ENCODE measurements around the gene TGFBR2. TPM values are rescaled to one million over a fixed set of nuclear protein-coding genes. Genes with fewer than 3 reads are reported as not detected.

TGFBR2 gene
- polyA plus RNA-seq, 1 of the 3 experiments (the other 2 are of a cell fraction): 48.3 TPM

DNA sequence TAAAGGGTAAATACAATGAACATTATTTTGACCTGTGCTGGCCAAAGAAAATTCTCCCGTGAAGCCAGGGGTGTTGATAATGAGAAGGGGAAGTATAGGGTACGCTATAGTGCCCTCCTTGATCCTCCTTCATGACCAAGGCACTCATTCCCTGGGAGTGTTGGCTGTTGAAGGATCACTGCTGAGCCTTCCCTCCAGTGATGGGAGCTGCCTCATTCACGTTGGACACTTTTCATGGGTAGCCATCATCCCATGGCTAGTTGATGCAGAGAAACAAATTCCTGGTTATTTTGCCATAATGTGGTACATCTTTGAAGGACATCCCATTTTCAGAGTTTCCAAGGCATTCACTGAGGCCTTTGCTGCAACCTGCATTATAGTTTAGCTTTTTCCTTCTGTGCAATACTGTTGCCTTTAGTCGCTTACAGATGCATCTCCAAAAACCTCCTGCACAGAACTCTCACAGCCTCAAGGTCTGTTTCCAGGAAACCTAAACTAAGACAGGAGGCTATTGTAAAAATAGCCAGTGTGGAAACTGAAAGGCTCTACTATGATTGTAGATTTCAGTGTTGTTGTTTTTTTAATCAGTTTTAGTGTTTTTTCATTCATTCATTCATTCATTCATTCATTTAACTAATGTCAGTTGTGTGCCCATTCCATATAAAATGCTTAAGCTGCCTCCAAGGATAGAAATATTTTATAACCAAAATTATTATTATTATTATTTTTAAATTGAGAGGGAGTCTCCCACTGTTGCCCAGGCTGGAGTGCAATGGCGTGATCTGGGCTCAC lies 40.8 kb downstream of the TGFBR2 start (continued):
- TF ChIP-seq TAF1 (IDR thresholded peaks at IDR 0.05; ENCODE audit: borderline replicate concordance, low read depth, low read length): no peak
- TF ChIP-seq, protein P1, sequence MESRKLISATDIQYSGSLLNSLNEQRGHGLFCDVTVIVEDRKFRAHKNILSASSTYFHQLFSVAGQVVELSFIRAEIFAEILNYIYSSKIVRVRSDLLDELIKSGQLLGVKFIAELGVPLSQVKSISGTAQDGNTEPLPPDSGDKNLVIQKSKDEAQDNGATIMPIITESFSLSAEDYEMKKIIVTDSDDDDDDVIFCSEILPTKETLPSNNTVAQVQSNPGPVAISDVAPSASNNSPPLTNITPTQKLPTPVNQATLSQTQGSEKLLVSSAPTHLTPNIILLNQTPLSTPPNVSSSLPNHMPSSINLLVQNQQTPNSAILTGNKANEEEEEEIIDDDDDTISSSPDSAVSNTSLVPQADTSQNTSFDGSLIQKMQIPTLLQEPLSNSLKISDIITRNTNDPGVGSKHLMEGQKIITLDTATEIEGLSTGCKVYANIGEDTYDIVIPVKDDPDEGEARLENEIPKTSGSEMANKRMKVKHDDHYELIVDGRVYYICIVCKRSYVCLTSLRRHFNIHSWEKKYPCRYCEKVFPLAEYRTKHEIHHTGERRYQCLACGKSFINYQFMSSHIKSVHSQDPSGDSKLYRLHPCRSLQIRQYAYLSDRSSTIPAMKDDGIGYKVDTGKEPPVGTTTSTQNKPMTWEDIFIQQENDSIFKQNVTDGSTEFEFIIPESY (IDR thresholded peaks at IDR 0.05; ENCODE audit: borderline replicate concordance, low read depth): no peak
- TF ChIP-seq JUND (IDR thresholded peaks at IDR 0.05): no peak
- no peak for TF ChIP-seq RAD21 (IDR thresholded peaks at IDR 0.05; ENCODE audit: low read length)
- TF ChIP-seq, protein P2, sequence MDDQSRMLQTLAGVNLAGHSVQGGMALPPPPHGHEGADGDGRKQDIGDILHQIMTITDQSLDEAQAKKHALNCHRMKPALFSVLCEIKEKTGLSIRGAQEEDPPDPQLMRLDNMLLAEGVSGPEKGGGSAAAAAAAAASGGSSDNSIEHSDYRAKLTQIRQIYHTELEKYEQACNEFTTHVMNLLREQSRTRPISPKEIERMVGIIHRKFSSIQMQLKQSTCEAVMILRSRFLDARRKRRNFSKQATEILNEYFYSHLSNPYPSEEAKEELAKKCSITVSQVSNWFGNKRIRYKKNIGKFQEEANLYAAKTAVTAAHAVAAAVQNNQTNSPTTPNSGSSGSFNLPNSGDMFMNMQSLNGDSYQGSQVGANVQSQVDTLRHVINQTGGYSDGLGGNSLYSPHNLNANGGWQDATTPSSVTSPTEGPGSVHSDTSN (IDR thresholded peaks at IDR 0.05): no peak

DNA sequence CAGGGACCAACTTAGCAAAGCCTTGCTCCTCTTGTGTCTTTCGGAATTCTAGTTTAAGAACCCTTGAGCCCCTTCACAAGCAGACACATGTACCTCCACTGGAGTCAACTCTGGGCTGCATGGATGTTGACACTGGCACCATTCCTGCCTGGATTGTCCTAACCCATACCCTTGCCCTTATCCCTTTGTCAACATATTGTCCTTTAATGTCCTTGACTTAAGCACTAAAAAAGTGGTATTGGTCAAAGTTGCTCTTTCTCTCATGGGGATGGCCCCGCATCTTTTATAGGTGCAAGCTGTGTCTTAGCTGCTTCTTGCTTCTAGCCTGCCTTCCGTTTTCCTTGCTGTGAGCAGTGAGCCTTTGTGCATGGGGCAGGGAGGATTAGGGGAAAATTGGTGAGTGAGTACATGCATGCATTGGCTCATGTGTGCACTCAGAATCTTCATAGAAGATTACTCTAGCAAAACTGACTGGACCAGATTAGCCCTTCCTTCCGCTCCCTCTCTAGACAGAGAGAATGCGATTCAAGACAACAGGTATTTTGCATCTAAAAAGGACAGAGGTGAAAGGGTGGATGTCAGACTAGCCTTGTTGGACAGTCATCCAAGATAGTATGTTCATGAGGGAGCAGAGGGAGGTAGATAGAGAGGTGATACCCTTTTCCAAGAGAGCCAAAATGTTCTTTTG lies 42.4 kb downstream of the TGFBR2 start:
- peaks cover 0 to 25% of the 10 kb centered on the region in 2 experiments; a peak in 2 of 4 replicates for H3K4me1 ChIP-seq (ENCODE audit: control insufficient read depth in 1 of 2, insufficient read depth in 2 of 2, low read depth in 1 of 2, low read length in 1 of 2)
- H3K9me3 ChIP-seq: no peaks in the 10 kb centered on the region
- TF ChIP-seq RAD21 (IDR thresholded peaks at IDR 0.05; ENCODE audit: low read length): no peak
- TF ChIP-seq TEAD4 (IDR thresholded peaks at IDR 0.05; ENCODE audit: borderline replicate concordance, insufficient read depth): no peak
- no peak for TF ChIP-seq TAF1 (IDR thresholded peaks at IDR 0.05; ENCODE audit: borderline replicate concordance, low read depth, low read length)
- no peak for TF ChIP-seq EP300 (IDR thresholded peaks at IDR 0.05; ENCODE audit: borderline replicate concordance in 1 of 2, low read depth in 1 of 2, low read length in 1 of 2)
- TF ChIP-seq EZH2phosphoT487 (IDR thresholded peaks at IDR 0.05; ENCODE audit: borderline replicate concordance, low read depth): no peak
- TF ChIP-seq FOSL2 (IDR thresholded peaks at IDR 0.05; ENCODE audit: borderline replicate concordance, low read depth): no peak
- TF ChIP-seq YY1 (IDR thresholded peaks at IDR 0.05; ENCODE audit: low read depth): no peak
- TF ChIP-seq, protein P3, sequence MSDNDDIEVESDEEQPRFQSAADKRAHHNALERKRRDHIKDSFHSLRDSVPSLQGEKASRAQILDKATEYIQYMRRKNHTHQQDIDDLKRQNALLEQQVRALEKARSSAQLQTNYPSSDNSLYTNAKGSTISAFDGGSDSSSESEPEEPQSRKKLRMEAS (IDR thresholded peaks at IDR 0.05; ENCODE audit: low read depth): no peak
- no peak for TF ChIP-seq RFX5 (IDR thresholded peaks at IDR 0.05; ENCODE audit: low read length)
- TF ChIP-seq MEF2A (IDR thresholded peaks at IDR 0.05; ENCODE audit: borderline replicate concordance, low read depth): no peak
- TF ChIP-seq POLR2AphosphoS5 (IDR thresholded peaks at IDR 0.05; ENCODE audit: low read depth, low read length): no peak
- TF ChIP-seq FOXJ3 (CRISPR knock-in tag; IDR thresholded peaks at IDR 0.05): no peak
- no peak for TF ChIP-seq MXI1 (IDR thresholded peaks at IDR 0.05; ENCODE audit: low read depth, low read length)
- TF ChIP-seq RXRA (IDR thresholded peaks at IDR 0.05; ENCODE audit: borderline replicate concordance, low read depth): no peak
- no peak for TF ChIP-seq TCF12 (IDR thresholded peaks at IDR 0.05)
- no peak for TF ChIP-seq GATA2 (CRISPR knock-in tag; IDR thresholded peaks at IDR 0.05)
- TF ChIP-seq RCOR1 (IDR thresholded peaks at IDR 0.05; ENCODE audit: low read length): no peak
- TF ChIP-seq, protein P4, sequence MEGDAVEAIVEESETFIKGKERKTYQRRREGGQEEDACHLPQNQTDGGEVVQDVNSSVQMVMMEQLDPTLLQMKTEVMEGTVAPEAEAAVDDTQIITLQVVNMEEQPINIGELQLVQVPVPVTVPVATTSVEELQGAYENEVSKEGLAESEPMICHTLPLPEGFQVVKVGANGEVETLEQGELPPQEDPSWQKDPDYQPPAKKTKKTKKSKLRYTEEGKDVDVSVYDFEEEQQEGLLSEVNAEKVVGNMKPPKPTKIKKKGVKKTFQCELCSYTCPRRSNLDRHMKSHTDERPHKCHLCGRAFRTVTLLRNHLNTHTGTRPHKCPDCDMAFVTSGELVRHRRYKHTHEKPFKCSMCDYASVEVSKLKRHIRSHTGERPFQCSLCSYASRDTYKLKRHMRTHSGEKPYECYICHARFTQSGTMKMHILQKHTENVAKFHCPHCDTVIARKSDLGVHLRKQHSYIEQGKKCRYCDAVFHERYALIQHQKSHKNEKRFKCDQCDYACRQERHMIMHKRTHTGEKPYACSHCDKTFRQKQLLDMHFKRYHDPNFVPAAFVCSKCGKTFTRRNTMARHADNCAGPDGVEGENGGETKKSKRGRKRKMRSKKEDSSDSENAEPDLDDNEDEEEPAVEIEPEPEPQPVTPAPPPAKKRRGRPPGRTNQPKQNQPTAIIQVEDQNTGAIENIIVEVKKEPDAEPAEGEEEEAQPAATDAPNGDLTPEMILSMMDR (IDR thresholded peaks at IDR 0.05): no peak
- no peaks in the 10 kb centered on the region for H3K27me3 ChIP-seq (ENCODE audit: insufficient read depth)
- H3K79me2 ChIP-seq (ENCODE audit: insufficient read depth): peaks cover 60% of the 10 kb centered on the region
- WGBS (ENCODE audit: low lambda C conversion rate): 93% methylated on average over 5 of the region's 5 CpGs
- ChIA-PET POLR2A (no interaction called here), CTCF (no interaction called here)
- H3K4me3 ChIP-seq (ENCODE audit: low read depth in 2 of 2, low read length in 1 of 2): no peak overlapping the region
- no peak overlapping the region for H2AFZ ChIP-seq (ENCODE audit: low read depth)
- no peak overlapping the region for H3K27ac ChIP-seq (ENCODE audit: low read depth in 2 of 2, low read length in 1 of 2)
- peaks cover 14% of the 10 kb centered on the region for H3F3A ChIP-seq (replicated peaks; ENCODE audit: insufficient read depth)
- H4K20me1 ChIP-seq (ENCODE audit: insufficient read depth): no peaks in the 10 kb centered on the region
- peaks cover 33 to 89% of the 10 kb centered on the region in 2 experiments for H3K36me3 ChIP-seq (replicated peaks in 1 of 2; ENCODE audit: control insufficient read depth in 1 of 2, insufficient read depth in 2 of 2, low read length in 1 of 2)
- DNase-seq: no peak
- H3K9ac ChIP-seq: no peak overlapping the region
- H3K4me2 ChIP-seq: no peak overlapping the region
- H3K9me2 ChIP-seq: no peaks in the 10 kb centered on the region
